Endothelial cell of umbilical vein (primary cell): ENCODE measurements around the gene DYNC1H1. TPM values are rescaled to one million over a fixed set of nuclear protein-coding genes. Genes with fewer than 3 reads are reported as not detected.

Experiments
- BruUV-seq: library from RNA; stranded (reverse); fragments of 400-500 nt; replicated peaks from 2 replicates; lab custom pipeline; 2021; lab: Mats Ljungman, UMichigan
- CTCF ChIA-PET: fragments of 300-600, 350-600 bp; sonication (Branson Sonifier 250); formaldehyde crosslinking; loops from one replicate; lab custom pipeline; 2021; ENCODE audit warnings: antibody characterized with exemption, inconsistent platforms; lab: Charles Lee
- POLR2A ChIA-PET: fragments of 300-600, 350-600 bp; sonication (Branson Sonifier 250); formaldehyde crosslinking; loops from one replicate; lab custom pipeline; 2021; ENCODE audit warnings: antibody characterized with exemption, inconsistent platforms; lab: Charles Lee
- DNase-seq: peaks from one replicate; pipeline ENCODE4 v3.0.0-alpha.2; 2011; ENCODE audit warnings: low read depth, low spot score
- FAIRE-seq: peaks from 2 replicates; lab custom pipeline; 2011; peaks lifted over from hg19 to GRCh38; lab: Jason Lieb, UNC
- H2AFZ ChIP-seq: 2 replicates; pipeline ENCODE4 v1.6.0; 2012; ENCODE audit warnings: low read depth, low read length, control low read depth, inconsistent platforms
- H3K27ac ChIP-seq: 2 replicates; pipeline ENCODE4 v1.5.1; 2011; ENCODE audit warnings: low read depth, mild to moderate bottlenecking, control low read depth, low read length, moderate library complexity; ENCODE audit not compliant: insufficient read depth
- H3K27me3 ChIP-seq, 2 experiments: 2 replicates each; pipeline versions ENCODE4 v1.6.0 to v1.6.1; 2011; ENCODE audit warnings: low read length in 2 of 2, mixed read lengths in 1 of 2; ENCODE audit not compliant: control insufficient read depth in 2 of 2, insufficient read depth in 2 of 2
- H3K36me3 ChIP-seq, 2 experiments: 2 replicates in 1 of 2; 3 replicates in 1 of 2; pipeline ENCODE4 v1.5.1; 2011; ENCODE audit warnings: low read length in 2 of 2, mild to moderate bottlenecking in 1 of 2, moderate library complexity in 1 of 2; ENCODE audit not compliant: control insufficient read depth in 2 of 2, insufficient read depth in 2 of 2; ENCODE audit errors: extremely low read depth in 1 of 2
- H3K4me1 ChIP-seq: 3 replicates; pipeline ENCODE4 v1.5.1; 2011; ENCODE audit warnings: mild to moderate bottlenecking, low read length; ENCODE audit not compliant: control insufficient read depth, insufficient read depth; ENCODE audit errors: extremely low read depth
- H3K4me2 ChIP-seq: 2 replicates; pipeline ENCODE4 v1.6.1; 2011; ENCODE audit warnings: low read length, control low read depth, mixed read lengths; ENCODE audit not compliant: insufficient read depth
- H3K4me3 ChIP-seq, 3 experiments: fragments of 200-600 bp in 1 of 3; sonication (generic), shearing (Covaris generic) in 1 of 3; replicated peaks in 1 of 3; 2 replicates each; pipeline ENCODE4 v1.5.1; 2011 to 2016; ENCODE audit warnings: control low read depth in 3 of 3, low read length in 3 of 3, mild to moderate bottlenecking in 2 of 3, inconsistent platforms in 1 of 3, low read depth in 1 of 3, moderate library complexity in 1 of 3; ENCODE audit not compliant: insufficient read depth in 1 of 3
- H3K79me2 ChIP-seq: 2 replicates; pipeline ENCODE4 v1.6.0; 2012; ENCODE audit warnings: low read length, inconsistent platforms; ENCODE audit not compliant: control insufficient read depth, insufficient read depth
- H3K9ac ChIP-seq: replicated peaks from 2 replicates; pipeline ENCODE3; 2011; ENCODE audit warnings: low read length, control low read depth; ENCODE audit not compliant: insufficient read depth; ENCODE audit errors: extremely low read depth
- H3K9me1 ChIP-seq: replicated peaks from 3 replicates; pipeline ENCODE4 v1.6.0; 2011; ENCODE audit warnings: mild to moderate bottlenecking, low read length; ENCODE audit not compliant: control insufficient read depth, insufficient read depth; ENCODE audit errors: extremely low read depth
- H3K9me3 ChIP-seq: replicated peaks from 2 replicates; pipeline ENCODE4 v1.5.1; 2012; ENCODE audit warnings: low read length, inconsistent platforms; ENCODE audit not compliant: control insufficient read depth, insufficient read depth
- H4K20me1 ChIP-seq: replicated peaks from 2 replicates; pipeline ENCODE3; 2011; ENCODE audit warnings: mild to moderate bottlenecking, low read length; ENCODE audit not compliant: control insufficient read depth, insufficient read depth; ENCODE audit errors: extremely low read depth
- CTCF ChIP-seq, 2 donors: IDR thresholded peaks; 1 replicate in 1 of 2; 2 replicates in 1 of 2; pipeline ENCODE4 v1.5.1; 2011; ENCODE audit warnings: low read length in 2 of 2, mild to moderate bottlenecking in 2 of 2, moderate library complexity in 2 of 2, control low read depth in 1 of 2, inconsistent platforms in 1 of 2, low read depth in 1 of 2; ENCODE audit not compliant: insufficient read depth in 1 of 2; ENCODE audit errors: extremely low read depth in 1 of 2
- EZH2 ChIP-seq: IDR thresholded peaks from 2 replicates; pipeline ENCODE4 v1.6.1; 2012; ENCODE audit warnings: borderline replicate concordance, low read depth, mild to moderate bottlenecking, moderate library complexity, low read length, inconsistent platforms; ENCODE audit not compliant: severe bottlenecking
- FOS ChIP-seq: IDR thresholded peaks from 2 replicates; pipeline ENCODE4 v1.6.1; 2011; ENCODE audit warnings: mild to moderate bottlenecking, low read length, moderate library complexity, borderline replicate concordance; ENCODE audit not compliant: insufficient read depth
- GATA2 ChIP-seq: IDR thresholded peaks from 2 replicates; pipeline ENCODE4 v1.7.0; 2011; ENCODE audit warnings: low read depth, mild to moderate bottlenecking, moderate library complexity, mixed read lengths, low read length; ENCODE audit not compliant: insufficient read length, insufficient read depth
- JUN ChIP-seq: IDR thresholded peaks from 2 replicates; pipeline ENCODE4 v1.6.1; 2011; ENCODE audit warnings: borderline replicate concordance, low read depth; ENCODE audit not compliant: insufficient read length, insufficient read depth
- MYC ChIP-seq: IDR thresholded peaks from one replicate; pipeline ENCODE4 v1.6.1; 2011; ENCODE audit warnings: mild to moderate bottlenecking, low read depth, low read length
- POLR2A ChIP-seq: IDR thresholded peaks from 2 replicates; pipeline ENCODE4 v1.6.1; 2012; ENCODE audit warnings: low read depth, mild to moderate bottlenecking, control low read depth, low read length
- POLR2AphosphoS5 ChIP-seq: IDR thresholded peaks from 2 replicates; pipeline ENCODE4 v1.6.1; 2012; ENCODE audit warnings: low read depth, mild to moderate bottlenecking, control low read depth, low read length, moderate library complexity; ENCODE audit not compliant: insufficient read depth
- dilution Hi-C: fragments of 300-500 bp; cut with MboI; formaldehyde crosslinking; loops from one replicate; pipeline ENCODE4 v1.15.0; 2019; ENCODE audit warnings: low sequenced_read_pairs; ENCODE audit not compliant: extremely low pct_ligation_motif_present
- intact Hi-C: fragments of 100-400 bp; cut with micrococcal nuclease; formaldehyde crosslinking; loops from one replicate; pipeline ENCODE4 v1.10.0; 2022
- polyA plus RNA-seq, 4 experiments: library from polyadenylated mRNA; depleted of rRNA in 3 of 4; stranded (reverse) in 3 of 4; unstranded in 1 of 4; fragments of >200 nt; gene quantifications; 2 replicates each; pipeline versions ENCODE4 v1.2.1 to v1.2.3, GENCODE V29; 2011 to 2012; ENCODE audit warnings: missing spikeins in 1 of 4
- total RNA-seq: library from RNA; stranded (reverse); gene quantifications from 2 replicates; pipeline ENCODE4 v1.2.3, GENCODE V29; 2021
- TF ChIP-seq, protein P1 (sequence below): IDR thresholded peaks from 2 replicates; pipeline ENCODE4 v1.6.1; 2011; ENCODE audit not compliant: insufficient read depth, insufficient read length

The DYNC1H1 gene
- total and polyA plus RNA-seq, 2 donors (not counting 3 experiments of a cell fraction or from before 2014, with no cell fraction given) = 254 to 648 TPM

- Histone ChIP-seq H3K9me3 (no peaks in the 10 kb centered on the region), H2AFZ (no peak overlapping the region), H3K4me3 (no peak overlapping the region), H3K4me1 (no peaks in the 10 kb centered on the region), H3K4me2 (no peak overlapping the region), H3K27me3 (no peaks in the 10 kb centered on the region), H3K9me1 (no peaks in the 10 kb centered on the region), H3K36me3 (peaks cover 56 to 80% of the 10 kb centered on the region in 2 experiments), H3K9ac (no peak overlapping the region), H3K79me2 (no peaks in the 10 kb centered on the region), H3K27ac (no peak overlapping the region), H4K20me1 (no peaks in the 10 kb centered on the region)
- dilution Hi-C loops = no loop called here
- no peak for FAIRE-seq
- DNase-seq = no peak
- ChIA-PET POLR2A (no interaction called here), CTCF (no interaction called here)
- BruUV-seq = no TSS peak
- intact Hi-C loops = no loop called here
- TF ChIP-seq CTCF (IDR thresholded peaks at IDR 0.05; ENCODE audit: extremely low read depth in 1 of 2, insufficient read depth in 1 of 2, low read depth in 1 of 2, low read length in 2 of 2) = no peak
- no peak for TF ChIP-seq POLR2AphosphoS5
- no peak for TF ChIP-seq FOS
- no peak for TF ChIP-seq JUN
- no peak for TF ChIP-seq MYC
- TF ChIP-seq, protein P1, sequence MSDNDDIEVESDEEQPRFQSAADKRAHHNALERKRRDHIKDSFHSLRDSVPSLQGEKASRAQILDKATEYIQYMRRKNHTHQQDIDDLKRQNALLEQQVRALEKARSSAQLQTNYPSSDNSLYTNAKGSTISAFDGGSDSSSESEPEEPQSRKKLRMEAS = no peak
- no peak for TF ChIP-seq EZH2
- no peak for TF ChIP-seq POLR2A
- no peak for TF ChIP-seq GATA2
Observed at GRCh38 chr14:102040153-102040552, 75.8 kb downstream of the DYNC1H1 start.
